K562 (cell line): ENCODE data around the gene VWDE. TPM values are rescaled to one million over a fixed set of nuclear protein-coding genes. Genes with fewer than 3 reads are reported as not detected.

Experiments
- ATAC-seq: fragments of 200-7000 bp; cut with Tn5 transposase; 3 replicates; pipeline ENCODE4 v1.9.1; 2020; ENCODE audit warnings: moderate library complexity
- BruUV-seq: library from RNA; stranded (reverse); fragments of 400-500 nt; replicated peaks from 2 replicates; lab custom pipeline; 2021; lab: Mats Ljungman, UMichigan
- CTCF ChIA-PET: fragments of 300-600 bp; formaldehyde crosslinking; extraction: SDS; loops from one replicate; lab custom pipeline; 2021; ENCODE audit warnings: low intra/inter-chr PET ratio; lab: Yijun Ruan, JAX
- POLR2A ChIA-PET: fragments of 300-600, 350-650 bp; sonication (Branson Sonifier 250); formaldehyde crosslinking; extraction: SDS; loops from one replicate; lab custom pipeline; 2021; ENCODE audit warnings: antibody characterized with exemption, inconsistent platforms; lab: Yijun Ruan, JAX
- DNase-seq, 4 experiments: peaks; one replicate each; pipeline versions ENCODE4 v3.0.0 to v3.0.0-alpha.2; 2011 to 2018; ENCODE audit warnings: low spot score in 3 of 4, mixed read lengths in 3 of 4; ENCODE audit errors: extremely low read depth in 1 of 4
- FAIRE-seq: peaks from 2 replicates; lab custom pipeline; 2011; peaks lifted over from hg19 to GRCh38; lab: Jason Lieb, UNC
- H2AFZ ChIP-seq: 2 replicates; pipeline ENCODE4 v1.6.0; 2011; ENCODE audit warnings: low read depth, low read length, control low read depth, inconsistent platforms
- H3K27ac ChIP-seq: fragments of 200-600 bp; 3 replicates; pipeline ENCODE4 v1.8.0; 2011; ENCODE audit warnings: low read depth, mild to moderate bottlenecking, control low read depth, inconsistent platforms, low read length, moderate library complexity, mixed read lengths; ENCODE audit errors: extremely low read depth
- H3K27me3 ChIP-seq, 2 experiments: fragments of 300-600 bp in 1 of 2; 2 replicates in 1 of 2; 3 replicates in 1 of 2; pipeline versions ENCODE4 v1.6.0 to v1.8.0; 2011; ENCODE audit warnings: inconsistent platforms in 2 of 2, low read length in 2 of 2, mild to moderate bottlenecking in 1 of 2, mixed read lengths in 1 of 2, moderate library complexity in 1 of 2; ENCODE audit not compliant: control insufficient read depth in 2 of 2, insufficient read depth in 2 of 2
- H3K36me3 ChIP-seq: fragments of 300-600 bp; 3 replicates; pipeline ENCODE4 v1.8.0; 2011; ENCODE audit warnings: mild to moderate bottlenecking, low read length, inconsistent platforms; ENCODE audit not compliant: control insufficient read depth, insufficient read depth
- H3K4me1 ChIP-seq, 2 experiments: fragments of 200-600 bp in 1 of 2; replicated peaks in 1 of 2; 2 replicates in 1 of 2; 3 replicates in 1 of 2; pipeline versions ENCODE4 v1.5.1 to v1.8.0; 2011; ENCODE audit warnings: inconsistent platforms in 2 of 2, low read length in 2 of 2, mild to moderate bottlenecking in 1 of 2, mixed read lengths in 1 of 2, moderate library complexity in 1 of 2; ENCODE audit not compliant: control insufficient read depth in 2 of 2, insufficient read depth in 2 of 2
- H3K4me2 ChIP-seq: 2 replicates; pipeline ENCODE4 v1.6.1; 2011; ENCODE audit warnings: low read length, control low read depth, inconsistent platforms, mixed read lengths; ENCODE audit not compliant: insufficient read depth
- H3K4me3 ChIP-seq: fragments of 200-600 bp; sonication (generic), shearing (Covaris generic); 2 replicates; pipeline ENCODE4 v1.5.1; 2016; ENCODE audit warnings: control low read depth, inconsistent platforms
- H3K79me2 ChIP-seq: fragments of 200-600 bp; 3 replicates; pipeline ENCODE4 v1.8.0; 2011; ENCODE audit warnings: low read length, inconsistent platforms; ENCODE audit not compliant: control insufficient read depth, insufficient read depth
- H3K9ac ChIP-seq, 2 experiments: 2 replicates each; pipeline versions ENCODE4 v1.6.0 to v1.6.1; 2011; ENCODE audit warnings: low read depth in 2 of 2, low read length in 2 of 2, control low read depth in 1 of 2, inconsistent platforms in 1 of 2, mild to moderate bottlenecking in 1 of 2, mixed read lengths in 1 of 2; ENCODE audit not compliant: insufficient read depth in 1 of 2
- H3K9me1 ChIP-seq: one replicate; pipeline ENCODE4 v1.6.0; 2011; ENCODE audit warnings: inconsistent platforms, mild to moderate bottlenecking, low read length, moderate library complexity; ENCODE audit not compliant: control insufficient read depth, insufficient read depth
- H3K9me3 ChIP-seq: replicated peaks from 2 replicates; pipeline ENCODE4 v1.5.1; 2011; ENCODE audit warnings: low read depth, low read length, inconsistent platforms; ENCODE audit not compliant: control insufficient read depth, insufficient read depth
- H4K20me1 ChIP-seq: replicated peaks from 2 replicates; pipeline ENCODE4 v1.6.1; 2011; ENCODE audit warnings: low read length, inconsistent platforms, mixed read lengths; ENCODE audit not compliant: control insufficient read depth, insufficient read depth
- EHMT2 ChIP-seq: fragments of 450-650 bp; IDR thresholded peaks from 2 replicates; pipeline ENCODE4 v1.6.1; 2018; ENCODE audit warnings: antibody characterized with exemption
- FOXM1 ChIP-seq, 2 experiments: fragments of 450-650 bp in 1 of 2; sonication (generic) in 1 of 2; formaldehyde crosslinking in 1 of 2; IDR thresholded peaks; 2 replicates each; pipeline versions ENCODE4 v1.6.1 to v1.9.0; 2017 to 2022; ENCODE audit warnings: low read depth in 2 of 2, mild to moderate bottlenecking in 2 of 2, missing genetic modification reagents in 1 of 2, moderate library complexity in 1 of 2
- HNRNPUL1 ChIP-seq: fragments of 200-400 bp; formaldehyde crosslinking; IDR thresholded peaks from 2 replicates; pipeline ENCODE4 v1.6.1; 2017; ENCODE audit warnings: low read length
- MEIS2 ChIP-seq: fragments of 450-650 bp; IDR thresholded peaks from 2 replicates; pipeline ENCODE4 v1.6.1; 2014; ENCODE audit warnings: mild to moderate bottlenecking; ENCODE audit not compliant: partially characterized antibody
- PKNOX1 ChIP-seq: fragments of 450-650 bp; IDR thresholded peaks from 2 replicates; pipeline ENCODE4 v1.6.1; 2016
- RBM34 ChIP-seq: fragments of 200-400 bp; formaldehyde crosslinking; IDR thresholded peaks from 2 replicates; pipeline ENCODE4 v1.6.1; 2018; ENCODE audit warnings: low read length, borderline replicate concordance; ENCODE audit not compliant: insufficient read depth
- SETDB1 ChIP-seq: IDR thresholded peaks from one replicate; pipeline ENCODE4 v1.6.1; 2012; ENCODE audit warnings: low read length, control low read depth, inconsistent platforms
- ZBED1 ChIP-seq: IDR thresholded peaks from 2 replicates; pipeline ENCODE4 v1.6.1; 2014
- ZNF586 ChIP-seq: fragments of 450-650 bp; formaldehyde crosslinking; conservative IDR thresholded peaks from 2 replicates; pipeline ENCODE4 v1.4.0; 2020; ENCODE audit warnings: mild to moderate bottlenecking, moderate library complexity
- WGBS: fragments of 100-300 bp; shearing (Covaris generic); methylation state at CpG from one replicate; pipeline ENCODE4 v1.1.6; 2016; ENCODE audit warnings: low coverage, mixed read lengths; ENCODE audit not compliant: insufficient coverage; ENCODE audit errors: missing lambda C conversion rate; 5-methylcytosine and 5-hydroxymethylcytosine counted together
- in situ Hi-C: fragments of 300-500 bp; cut with MboI; formaldehyde crosslinking; loops from 4 replicates; pipeline ENCODE4 v1.15.0; 2018; ENCODE audit warnings: inconsistent platforms, mixed read lengths
- intact Hi-C: fragments of 100-400 bp; cut with micrococcal nuclease; formaldehyde crosslinking; loops from 2 replicates; pipeline ENCODE4 v1.14.2; 2022
- polyA plus RNA-seq, 8 experiments: library from polyadenylated mRNA; depleted of rRNA in 4 of 8; stranded (reverse) in 5 of 8; unstranded in 3 of 8; fragments of >200 nt; fragmentation: Nextera tagmentation in 2 of 8; fragmentation: Illumina TruSeq in 1 of 8; extraction: Ambion mirVana in 2 of 8; extraction: Trizol in 1 of 8; gene quantifications; 2 replicates each; pipeline versions ENCODE4 v1.2.1 to v1.2.3, GENCODE V29; 2011 to 2014; ENCODE audit warnings: inconsistent platforms in 1 of 8, missing spikeins in 1 of 8
- total RNA-seq, 7 experiments: library from RNA; depleted of rRNA in 6 of 7; stranded (reverse); fragments of >200 nt in 6 of 7; fragmentation: Illumina TruSeq in 2 of 7; extraction: Trizol in 2 of 7; gene quantifications; 2 replicates each; pipeline versions ENCODE4 v1.2.1 to v1.2.3, GENCODE V29; 2011 to 2021; ENCODE audit warnings: low replicate concordance in 1 of 7
- TF ChIP-seq, protein P1 (sequence below), 2 experiments: IDR thresholded peaks in 1 of 2; conservative IDR thresholded peaks in 1 of 2; 2 replicates each; pipeline ENCODE4 v1.6.1; 2016; ENCODE audit warnings: low read depth in 2 of 2, mild to moderate bottlenecking in 1 of 2, missing compliant biosample characterization in 1 of 2, missing genetic modification characterization in 1 of 2, moderate library complexity in 1 of 2

VWDE gene
- total and polyA plus RNA-seq, 9 of the 15 experiments (the other 6 are each of a cell fraction or from before 2014, with no cell fraction given), result 40.6 to 162 (median 95.2) TPM

DNA sequence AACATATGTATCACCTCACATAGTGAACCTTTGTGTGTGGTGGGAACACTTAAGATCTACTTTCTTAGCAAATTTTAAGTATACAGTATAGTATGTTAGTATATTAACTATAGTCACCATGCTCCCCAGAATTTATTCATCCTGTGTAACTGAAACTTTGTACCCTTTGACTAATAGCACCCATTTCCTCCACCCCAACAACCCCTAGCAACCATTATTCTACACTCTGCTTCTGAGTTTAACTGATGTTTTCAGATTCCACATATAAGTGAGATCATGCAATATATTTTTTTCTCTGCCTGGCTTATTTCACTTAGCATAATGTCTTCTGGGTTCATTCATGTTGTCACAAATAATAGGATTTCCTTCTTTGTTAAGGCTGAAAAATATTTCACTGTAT, 6.9 kb upstream of the VWDE start:
- Histone ChIP-seq H3K27me3 (no peaks in the 10 kb centered on the region), H3K79me2 (peaks cover 7% of the 10 kb centered on the region), H3K9me1 (no peaks in the 10 kb centered on the region), H3K9me3 (0 out of 2 replicates have a peak, but pooled peaks cover 3% of the 10 kb centered on the region), H4K20me1 (no peaks in the 10 kb centered on the region), H3K4me3 (no peak overlapping the region), H3K27ac (no peak overlapping the region), H3K4me2 (no peak overlapping the region), H3K9ac (no peak overlapping the region)
- ATAC-seq (no peak), FAIRE-seq (no peak), DNase-seq (no peak)
- BruUV-seq, result no TSS peak
- POLR2A ChIA-PET, result no interaction called here
- intact Hi-C loops, result no loop called here
- TF ChIP-seq HNRNPUL1 (no peak), ZBED1 (no peak), RBM34 (no peak), ZNF586 (CRISPR knock-in tag) (no peak)
- TF ChIP-seq, all 486 proteins: peak for 0
- H3K4me1 ChIP-seq, result peaks cover 2% of the 10 kb centered on the region in 2 experiments; a peak in 2 of 5 replicates
- H2AFZ ChIP-seq, result no peak overlapping the region
- no peaks in the 10 kb centered on the region; the same call in 2 of the 3 replicates for H3K36me3 ChIP-seq
- in situ Hi-C loops, result no loop called here
- CTCF ChIA-PET, result no interaction called here

DNA sequence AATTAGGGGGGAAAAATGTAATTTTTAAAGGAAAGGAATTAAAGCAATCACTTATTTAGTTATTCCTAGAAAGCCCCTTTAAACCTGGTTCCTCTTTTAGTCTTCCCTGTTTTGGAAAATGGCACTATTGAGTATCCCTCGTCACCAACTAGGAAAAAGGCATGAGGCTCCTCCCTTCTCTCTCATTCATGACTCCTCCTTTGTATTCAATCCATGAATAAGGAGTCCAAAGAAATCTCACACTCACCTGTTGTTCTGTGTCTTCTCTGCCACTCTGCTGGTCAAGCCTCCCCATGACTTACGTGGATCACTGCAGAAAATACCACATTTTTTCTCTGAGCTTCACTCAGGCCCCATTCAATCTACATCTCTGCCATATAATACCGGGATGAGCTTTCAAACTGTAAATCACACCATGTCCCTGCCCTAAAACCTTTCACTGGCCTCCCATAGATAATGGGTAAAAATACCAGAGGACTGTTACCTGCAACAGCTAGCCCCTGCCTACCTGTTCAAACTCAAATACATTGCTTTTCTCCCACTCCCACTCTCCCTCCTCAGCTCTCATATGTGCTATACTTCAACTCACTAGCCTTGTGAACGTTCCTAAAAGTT, 5.5 kb upstream of the VWDE start:
- H3K4me3 ChIP-seq, result no peak overlapping the region
- no peak overlapping the region for H3K27ac ChIP-seq
- H3K79me2 ChIP-seq, result peaks cover 20% of the 10 kb centered on the region
- H3K9ac ChIP-seq, result no peak overlapping the region
- FAIRE-seq (no peak), DNase-seq (peak in 1 of 4 experiments; percentile 13), ATAC-seq (peak; percentile 25)
- H3K9me3 ChIP-seq, result 0 out of 2 replicates have a peak, but pooled peaks cover 3% of the 10 kb centered on the region
- POLR2A ChIA-PET, result interaction anchor here (0.8 kb wide), 1 partner anchor 23 kb away, joined by 3 read pairs; no protein-coding TSS in a partner anchor
- intact Hi-C loops (loop anchor here (10.0 kb wide), 1 partner anchor 1624 kb away; no protein-coding TSS in a partner anchor), in situ Hi-C loops (no loop called here)
- CTCF ChIA-PET, result no interaction called here
- H4K20me1 ChIP-seq, result no peaks in the 10 kb centered on the region
- 19% methylated on average over 4 of the region's 4 CpGs for WGBS
- H2AFZ ChIP-seq, result peak overlapping the region; percentile 54
- H3K4me2 ChIP-seq, result peak overlapping the region; percentile 11; the same call in 1 of the 2 replicates
- H3K36me3 ChIP-seq, result no peaks in the 10 kb centered on the region; the same call in 2 of the 3 replicates
- TF ChIP-seq MEIS2 (peak; percentile 41), SETDB1 (no peak), EHMT2 (no peak), FOXM1 (IDR thresholded peaks at IDR 0.05; ENCODE audit: low read depth) (no peak), FOXM1 (CRISPR knock-in tag; IDR thresholded peaks at IDR 0.05; ENCODE audit: low read depth) (no peak), PKNOX1 (peak; percentile 71)
- TF ChIP-seq, protein P1, sequence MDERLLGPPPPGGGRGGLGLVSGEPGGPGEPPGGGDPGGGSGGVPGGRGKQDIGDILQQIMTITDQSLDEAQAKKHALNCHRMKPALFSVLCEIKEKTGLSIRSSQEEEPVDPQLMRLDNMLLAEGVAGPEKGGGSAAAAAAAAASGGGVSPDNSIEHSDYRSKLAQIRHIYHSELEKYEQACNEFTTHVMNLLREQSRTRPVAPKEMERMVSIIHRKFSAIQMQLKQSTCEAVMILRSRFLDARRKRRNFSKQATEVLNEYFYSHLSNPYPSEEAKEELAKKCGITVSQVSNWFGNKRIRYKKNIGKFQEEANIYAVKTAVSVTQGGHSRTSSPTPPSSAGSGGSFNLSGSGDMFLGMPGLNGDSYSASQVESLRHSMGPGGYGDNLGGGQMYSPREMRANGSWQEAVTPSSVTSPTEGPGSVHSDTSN (CRISPR knock-in tag; IDR thresholded peaks at IDR 0.05; ENCODE audit: low read depth), result no peak
- TF ChIP-seq, protein P1 (tag; conservative IDR thresholded peaks at IDR 0.05; ENCODE audit: low read depth), result 0 out of 2 replicates have a peak, but pooled peaks have one; percentile 29
- no TSS peak for BruUV-seq
- H3K27me3 ChIP-seq, result no peaks in the 10 kb centered on the region
- no peaks in the 10 kb centered on the region for H3K9me1 ChIP-seq
- peaks cover 2 to 3% of the 10 kb centered on the region in 2 experiments; a peak in 2 of 5 replicates for H3K4me1 ChIP-seq
